ENCODE measurements around the gene GYS2.

DNA sequence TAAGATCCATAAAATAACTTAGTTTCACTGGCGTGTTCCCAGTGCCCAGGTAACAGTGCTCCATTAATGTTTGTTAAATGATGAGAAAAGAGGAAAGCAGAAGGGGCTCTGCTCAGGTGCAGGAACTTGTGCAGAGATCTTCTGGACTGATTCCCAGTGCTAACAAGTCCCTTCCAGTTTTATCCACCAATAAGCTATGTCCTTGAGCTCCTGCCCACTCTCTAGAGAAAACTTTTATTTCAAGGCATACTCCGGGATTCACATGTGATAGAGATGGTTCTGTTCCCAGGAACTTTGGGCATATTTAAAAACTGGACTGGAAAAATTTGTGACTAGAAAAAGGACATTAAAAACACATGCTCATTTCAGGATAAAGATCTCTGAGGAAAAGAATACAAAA is 1.9 kb downstream of the GYS2 start:
- TF ChIP-seq GATA3 (IDR thresholded peaks at IDR 0.05; ENCODE audit: low read depth, low read length) (no peak), GATA2 (IDR thresholded peaks at IDR 0.05; ENCODE audit: low read depth, low read length) (no peak)
